ENCODE results near the gene SND1.

SND1 gene

GRCh38 chr7:127807829-127808228 is 155.8 kb downstream of the SND1 start:
- H3F3A ChIP-seq (ENCODE audit: insufficient read depth): no peaks in the 10 kb centered on the region
- no peak overlapping the region for H3K4me2 ChIP-seq (ENCODE audit: low read depth, low read length, poor library complexity, severe bottlenecking)
- no peaks in the 10 kb centered on the region for H3K9me2 ChIP-seq (replicated peaks; ENCODE audit: insufficient read depth, low read length)
- H3K79me2 ChIP-seq (ENCODE audit: insufficient read depth, low read length): peaks cover 35% of the 10 kb centered on the region
- H3K9ac ChIP-seq (ENCODE audit: low read length): no peak overlapping the region
- H2AFZ ChIP-seq (ENCODE audit: low read depth, low read length, severe bottlenecking): no peak overlapping the region
- TF ChIP-seq EZH2phosphoT487 (conservative IDR thresholded peaks at IDR 0.05; ENCODE audit: low read length): no peak
- no peak for TF ChIP-seq CTCF (IDR thresholded peaks at IDR 0.05; ENCODE audit: insufficient read depth, low read length, poor library complexity, severe bottlenecking)
- H3K4me3 ChIP-seq (ENCODE audit: insufficient read depth, low read length, poor library complexity, severe bottlenecking): no peak overlapping the region
- no peaks in the 10 kb centered on the region for H3K36me3 ChIP-seq (ENCODE audit: low read length)
- no peaks in the 10 kb centered on the region for H3K9me3 ChIP-seq (ENCODE audit: insufficient read depth, low read length)
- H4K20me1 ChIP-seq (ENCODE audit: low read depth, low read length): no peaks in the 10 kb centered on the region
- no peak overlapping the region for H3K27ac ChIP-seq (ENCODE audit: low read depth, low read length)
- H3K27me3 ChIP-seq (ENCODE audit: low read length): no peaks in the 10 kb centered on the region

GRCh38 chr7:127809261-127809702 is 157.3 kb downstream of the SND1 start:
- no peak overlapping the region for H3K4me2 ChIP-seq (ENCODE audit: low read depth, low read length, poor library complexity, severe bottlenecking)
- no peaks in the 10 kb centered on the region for H3K9me2 ChIP-seq (replicated peaks; ENCODE audit: insufficient read depth, low read length)
- H2AFZ ChIP-seq (ENCODE audit: low read depth, low read length, severe bottlenecking): no peak overlapping the region
- H4K20me1 ChIP-seq (ENCODE audit: low read depth, low read length): no peaks in the 10 kb centered on the region
- no peak overlapping the region for H3K4me3 ChIP-seq (ENCODE audit: insufficient read depth, low read length, poor library complexity, severe bottlenecking)
- H3K36me3 ChIP-seq (ENCODE audit: low read length): no peaks in the 10 kb centered on the region
- H3K9ac ChIP-seq (ENCODE audit: low read length): no peak overlapping the region
- peaks cover 44% of the 10 kb centered on the region for H3K79me2 ChIP-seq (ENCODE audit: insufficient read depth, low read length)
- no peaks in the 10 kb centered on the region for H3K27me3 ChIP-seq (ENCODE audit: low read length)
- no peak for TF ChIP-seq CTCF (IDR thresholded peaks at IDR 0.05; ENCODE audit: insufficient read depth, low read length, poor library complexity, severe bottlenecking)
- TF ChIP-seq EZH2phosphoT487 (conservative IDR thresholded peaks at IDR 0.05; ENCODE audit: low read length): no peak
- no peak overlapping the region for H3K27ac ChIP-seq (ENCODE audit: low read depth, low read length)
- H3K9me3 ChIP-seq (ENCODE audit: insufficient read depth, low read length): no peaks in the 10 kb centered on the region
- no peaks in the 10 kb centered on the region for H3F3A ChIP-seq (ENCODE audit: insufficient read depth)

- TF ChIP-seq CTCF (IDR thresholded peaks at IDR 0.05; ENCODE audit: insufficient read depth, low read length, poor library complexity, severe bottlenecking) (no peak), EZH2phosphoT487 (conservative IDR thresholded peaks at IDR 0.05; ENCODE audit: low read length) (no peak)
- Histone ChIP-seq H3K9me2 (replicated peaks; ENCODE audit: insufficient read depth, low read length) (no peaks in the 10 kb centered on the region), H3K27ac (ENCODE audit: low read depth, low read length) (no peak overlapping the region), H3K4me3 (ENCODE audit: insufficient read depth, low read length, poor library complexity, severe bottlenecking) (no peak overlapping the region), H3K27me3 (ENCODE audit: low read length) (no peaks in the 10 kb centered on the region), H3K36me3 (ENCODE audit: low read length) (no peaks in the 10 kb centered on the region), H3K4me2 (ENCODE audit: low read depth, low read length, poor library complexity, severe bottlenecking) (no peak overlapping the region), H3K79me2 (ENCODE audit: insufficient read depth, low read length) (peaks cover 42% of the 10 kb centered on the region; the same call in 1 of the 2 replicates), H4K20me1 (ENCODE audit: low read depth, low read length) (no peaks in the 10 kb centered on the region), H3K9ac (ENCODE audit: low read length) (no peak overlapping the region), H3F3A (ENCODE audit: insufficient read depth) (no peaks in the 10 kb centered on the region), H2AFZ (ENCODE audit: low read depth, low read length, severe bottlenecking) (no peak overlapping the region), H3K9me3 (ENCODE audit: insufficient read depth, low read length) (no peaks in the 10 kb centered on the region)
Observed at GRCh38 chr7:127810113-127810512, 158.1 kb downstream of the SND1 start.

Measured in SU-DHL-6 (cell line).